OCI-LY1 (cell line): ENCODE results near the gene NCKAP5L.

Source experiments
- CTCF ChIP-seq: fragments of 200-600 bp; sonication (generic), shearing (Covaris generic); IDR thresholded peaks from 2 replicates; pipeline ENCODE4 v1.5.1; 2017; ENCODE audit warnings: mild to moderate bottlenecking, antibody characterized with exemption, low read length, moderate library complexity, mixed read lengths
- EZH2 ChIP-seq: fragments of 200-600 bp; sonication (generic), shearing (Covaris generic); IDR thresholded peaks from 2 replicates; pipeline ENCODE4 v1.8.0; 2017; ENCODE audit warnings: borderline replicate concordance, mixed run types, mild to moderate bottlenecking, antibody characterized with exemption, low read length, moderate library complexity, mixed read lengths

- TF ChIP-seq CTCF (no peak), EZH2 (no peak)
These were observed 3.3 kb downstream of the NCKAP5L start for GRCh38 chr12:49824895-49825294.
